Vagina (tissue), 2 donors: Measurements from ENCODE around the gene CREG2. TPM values are rescaled to one million over a fixed set of nuclear protein-coding genes. Genes with fewer than 3 reads are reported as not detected.

Experiments used
- DNase-seq, 2 donors: peaks; one replicate each; pipeline ENCODE4 v3.0.0-alpha.2; 2017; ENCODE audit errors: extremely low spot score in 2 of 2
- H3K27ac ChIP-seq: fragments of 200-600 bp; sonication (generic); one replicate; pipeline ENCODE4 v1.5.1; 2019
- H3K27me3 ChIP-seq: fragments of 200-600 bp; sonication (generic); one replicate; pipeline ENCODE4 v1.5.1; 2019
- H3K36me3 ChIP-seq, 2 donors: fragments of 200-600 bp; sonication (generic); one replicate each; pipeline ENCODE4 v1.5.1; 2017 to 2019
- H3K4me1 ChIP-seq: fragments of 200-600 bp; sonication (generic); one replicate; pipeline ENCODE4 v1.5.1; 2019
- H3K4me3 ChIP-seq, 2 donors: fragments of 200-600 bp; sonication (generic); 1 replicate in 1 of 2; 2 replicates in 1 of 2; pipeline ENCODE4 v1.5.1; 2016 to 2019
- H3K9me3 ChIP-seq: fragments of 200-600 bp; sonication (generic); one replicate; pipeline ENCODE4 v1.5.1; 2019
- POLR2A ChIP-seq, 2 donors: fragments of 450-650 bp; IDR thresholded peaks; one replicate each; pipeline ENCODE4 v1.6.1; 2017; ENCODE audit warnings: antibody characterized with exemption in 2 of 2, mild to moderate bottlenecking in 2 of 2, moderate library complexity in 2 of 2
- POLR2AphosphoS5 ChIP-seq, 2 donors: sonication (generic); formaldehyde crosslinking; IDR thresholded peaks; one replicate each; pipeline ENCODE4 v1.9.0; 2017; ENCODE audit warnings: antibody characterized with exemption in 2 of 2, mild to moderate bottlenecking in 2 of 2, low read depth in 1 of 2; ENCODE audit not compliant: insufficient read depth in 1 of 2
- intact Hi-C: fragments of 100-400 bp; cut with DNase I; formaldehyde crosslinking; loops from one replicate; pipeline ENCODE4 v1.15.1; 2023
- total RNA-seq: library from RNA; depleted of rRNA; stranded (reverse); fragments of >200 nt; gene quantifications from one replicate; pipeline ENCODE4 v1.2.3, GENCODE V29; 2016
- TF ChIP-seq, protein P1 (sequence below), 3 experiments: fragments of 450-650 bp in 2 of 3; fragments of 200-600 bp in 1 of 3; sonication (generic) in 1 of 3; IDR thresholded peaks; one replicate each; pipeline ENCODE4 v1.5.1; 2017 to 2019; ENCODE audit warnings: antibody characterized with exemption in 3 of 3, mild to moderate bottlenecking in 2 of 3, moderate library complexity in 2 of 3

Gene CREG2
- total RNA-seq, 1 donor from 2014 or later: 0.25 TPM

- no peak for TF ChIP-seq POLR2AphosphoS5 (IDR thresholded peaks at IDR 0.05; ENCODE audit: insufficient read depth in 1 of 2, low read depth in 1 of 2)
- TF ChIP-seq, protein P1, sequence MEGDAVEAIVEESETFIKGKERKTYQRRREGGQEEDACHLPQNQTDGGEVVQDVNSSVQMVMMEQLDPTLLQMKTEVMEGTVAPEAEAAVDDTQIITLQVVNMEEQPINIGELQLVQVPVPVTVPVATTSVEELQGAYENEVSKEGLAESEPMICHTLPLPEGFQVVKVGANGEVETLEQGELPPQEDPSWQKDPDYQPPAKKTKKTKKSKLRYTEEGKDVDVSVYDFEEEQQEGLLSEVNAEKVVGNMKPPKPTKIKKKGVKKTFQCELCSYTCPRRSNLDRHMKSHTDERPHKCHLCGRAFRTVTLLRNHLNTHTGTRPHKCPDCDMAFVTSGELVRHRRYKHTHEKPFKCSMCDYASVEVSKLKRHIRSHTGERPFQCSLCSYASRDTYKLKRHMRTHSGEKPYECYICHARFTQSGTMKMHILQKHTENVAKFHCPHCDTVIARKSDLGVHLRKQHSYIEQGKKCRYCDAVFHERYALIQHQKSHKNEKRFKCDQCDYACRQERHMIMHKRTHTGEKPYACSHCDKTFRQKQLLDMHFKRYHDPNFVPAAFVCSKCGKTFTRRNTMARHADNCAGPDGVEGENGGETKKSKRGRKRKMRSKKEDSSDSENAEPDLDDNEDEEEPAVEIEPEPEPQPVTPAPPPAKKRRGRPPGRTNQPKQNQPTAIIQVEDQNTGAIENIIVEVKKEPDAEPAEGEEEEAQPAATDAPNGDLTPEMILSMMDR (IDR thresholded peaks at IDR 0.05): no peak
- TF ChIP-seq POLR2A (IDR thresholded peaks at IDR 0.05): no peak
- no peak for DNase-seq
- no peak overlapping the region for H3K27ac ChIP-seq
- intact Hi-C loops: no loop called here
- H3K9me3 ChIP-seq: no peaks in the 10 kb centered on the region
- no peaks in the 10 kb centered on the region for H3K27me3 ChIP-seq
- no peaks in the 10 kb centered on the region for H3K4me1 ChIP-seq
- H3K4me3 ChIP-seq: no peak overlapping the region
- no peaks in the 10 kb centered on the region for H3K36me3 ChIP-seq
Observed at GRCh38 chr2:101402630-101403029, 15.3 kb upstream of the CREG2 start.

- no peak overlapping the region for H3K27ac ChIP-seq
- H3K4me3 ChIP-seq: no peak overlapping the region
- intact Hi-C loops: no loop called here
- no peaks in the 10 kb centered on the region for H3K9me3 ChIP-seq
- no peaks in the 10 kb centered on the region for H3K27me3 ChIP-seq
- no peaks in the 10 kb centered on the region for H3K36me3 ChIP-seq
- no peak for DNase-seq
- no peak for TF ChIP-seq POLR2A (IDR thresholded peaks at IDR 0.05)
- TF ChIP-seq POLR2AphosphoS5 (IDR thresholded peaks at IDR 0.05; ENCODE audit: insufficient read depth in 1 of 2, low read depth in 1 of 2): no peak
- TF ChIP-seq, protein P1 (IDR thresholded peaks at IDR 0.05): no peak
- no peaks in the 10 kb centered on the region for H3K4me1 ChIP-seq
Observed at GRCh38 chr2:101401906-101402305, 14.6 kb upstream of the CREG2 start.

- intact Hi-C loops: no loop called here
- DNase-seq: no peak
- TF ChIP-seq POLR2A (IDR thresholded peaks at IDR 0.05): no peak
- TF ChIP-seq, protein P1 (IDR thresholded peaks at IDR 0.05): no peak
- TF ChIP-seq POLR2AphosphoS5 (IDR thresholded peaks at IDR 0.05; ENCODE audit: insufficient read depth in 1 of 2, low read depth in 1 of 2): no peak
Observed at GRCh38 chr2:101401326-101401665, 14.0 kb upstream of the CREG2 start.

GRCh38 chr2:101400506-101401325 is 13.4 kb upstream of the CREG2 start:
- no peak overlapping the region for H3K4me3 ChIP-seq
- TF ChIP-seq POLR2A (IDR thresholded peaks at IDR 0.05) (no peak), POLR2AphosphoS5 (IDR thresholded peaks at IDR 0.05; ENCODE audit: insufficient read depth in 1 of 2, low read depth in 1 of 2) (no peak)
- TF ChIP-seq, protein P1 (IDR thresholded peaks at IDR 0.05): no peak

More at GRCh38 chr2:101401326-101401665, 14.0 kb upstream of the CREG2 start:
- Histone ChIP-seq H3K27me3 (no peaks in the 10 kb centered on the region), H3K36me3 (no peaks in the 10 kb centered on the region), H3K4me3 (no peak overlapping the region), H3K4me1 (no peaks in the 10 kb centered on the region), H3K27ac (no peak overlapping the region), H3K9me3 (no peaks in the 10 kb centered on the region)

GRCh38 chr2:101400048-101400447 is 12.7 kb upstream of the CREG2 start:
- no peak for DNase-seq
- no peak overlapping the region for H3K27ac ChIP-seq
- no peak overlapping the region for H3K4me3 ChIP-seq
- no peaks in the 10 kb centered on the region for H3K36me3 ChIP-seq
- no peaks in the 10 kb centered on the region for H3K27me3 ChIP-seq
- intact Hi-C loops: no loop called here
- no peaks in the 10 kb centered on the region for H3K9me3 ChIP-seq
- TF ChIP-seq POLR2A (IDR thresholded peaks at IDR 0.05) (no peak), POLR2AphosphoS5 (IDR thresholded peaks at IDR 0.05; ENCODE audit: insufficient read depth in 1 of 2, low read depth in 1 of 2) (no peak)
- TF ChIP-seq, protein P1 (IDR thresholded peaks at IDR 0.05): no peak
- no peaks in the 10 kb centered on the region for H3K4me1 ChIP-seq

More at GRCh38 chr2:101400506-101401325, 13.4 kb upstream of the CREG2 start:
- DNase-seq: no peak
- Histone ChIP-seq H3K27me3 (no peaks in the 10 kb centered on the region), H3K9me3 (no peaks in the 10 kb centered on the region), H3K4me1 (no peaks in the 10 kb centered on the region), H3K27ac (no peak overlapping the region), H3K36me3 (no peaks in the 10 kb centered on the region)
- intact Hi-C loops: no loop called here
